ENCODE data around the gene ST6GALNAC1. TPM values are rescaled to one million over a fixed set of nuclear protein-coding genes. Genes with fewer than 3 reads are reported as not detected.

Gene ST6GALNAC1
- total and polyA plus RNA-seq, 8 donors: 2.1 to 46.0 (median 3.4) TPM

DNA sequence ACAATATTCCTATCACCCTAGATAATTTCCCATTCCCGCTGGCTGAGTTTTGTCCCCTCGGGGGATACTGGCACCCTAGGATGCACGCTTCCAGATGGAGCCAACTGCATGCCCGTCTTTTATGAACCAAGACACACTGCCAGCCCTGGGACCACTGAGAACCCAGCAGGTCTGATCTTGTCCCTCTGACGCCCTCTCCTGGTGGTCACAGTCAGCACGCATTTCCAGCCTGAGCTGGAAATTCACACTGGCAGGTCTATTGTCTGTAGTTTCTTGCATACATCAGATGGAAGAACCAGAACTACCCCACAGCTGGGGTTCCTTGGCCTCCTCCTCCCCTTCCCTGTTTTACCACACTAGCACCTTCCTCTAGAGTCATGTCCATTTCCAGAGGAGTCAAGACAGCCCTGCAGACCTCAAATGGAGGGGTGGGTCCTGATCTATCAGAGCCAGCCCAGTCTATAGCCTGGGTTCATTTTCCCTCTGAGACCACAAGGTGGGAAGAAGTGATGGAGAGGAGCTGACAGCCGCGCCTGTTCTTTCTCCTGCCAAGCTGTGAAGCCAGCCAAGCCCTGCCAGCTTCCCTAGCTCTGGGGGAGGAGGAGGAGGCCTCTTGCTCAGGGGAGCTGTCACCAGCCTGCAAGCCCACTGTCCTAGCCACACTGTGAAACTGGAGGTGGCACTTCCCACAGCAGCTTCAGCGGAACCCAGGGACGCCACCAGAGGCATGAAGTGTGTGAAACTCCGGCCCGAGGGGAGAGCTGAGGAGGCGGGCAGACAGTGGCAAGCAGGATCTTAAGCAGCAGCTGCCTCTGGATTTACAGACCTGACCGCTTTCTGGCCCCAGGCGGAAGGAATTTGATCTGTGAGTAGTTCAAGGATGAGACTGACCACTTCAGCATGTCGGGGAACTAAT, 37.9 kb upstream of the ST6GALNAC1 start:
- Histone ChIP-seq H3K27ac (no peak overlapping the region), H3K4me3 (no peak overlapping the region), H3K9me3 (no peaks in the 10 kb centered on the region), H3K4me1 (peaks cover 0 to 7% of the 10 kb centered on the region in 2 donors), H3K27me3 (no peaks in the 10 kb centered on the region), H3K36me3 (peaks cover 0 to 15% of the 10 kb centered on the region in 2 donors)
- peak in 3 of 4 donors; percentile 52 to 75 (median 68) for DNase-seq
- intact Hi-C loops (cut with DNase I): no loop called here
- ATAC-seq: peak; percentile 81
- TF ChIP-seq, protein P1, sequence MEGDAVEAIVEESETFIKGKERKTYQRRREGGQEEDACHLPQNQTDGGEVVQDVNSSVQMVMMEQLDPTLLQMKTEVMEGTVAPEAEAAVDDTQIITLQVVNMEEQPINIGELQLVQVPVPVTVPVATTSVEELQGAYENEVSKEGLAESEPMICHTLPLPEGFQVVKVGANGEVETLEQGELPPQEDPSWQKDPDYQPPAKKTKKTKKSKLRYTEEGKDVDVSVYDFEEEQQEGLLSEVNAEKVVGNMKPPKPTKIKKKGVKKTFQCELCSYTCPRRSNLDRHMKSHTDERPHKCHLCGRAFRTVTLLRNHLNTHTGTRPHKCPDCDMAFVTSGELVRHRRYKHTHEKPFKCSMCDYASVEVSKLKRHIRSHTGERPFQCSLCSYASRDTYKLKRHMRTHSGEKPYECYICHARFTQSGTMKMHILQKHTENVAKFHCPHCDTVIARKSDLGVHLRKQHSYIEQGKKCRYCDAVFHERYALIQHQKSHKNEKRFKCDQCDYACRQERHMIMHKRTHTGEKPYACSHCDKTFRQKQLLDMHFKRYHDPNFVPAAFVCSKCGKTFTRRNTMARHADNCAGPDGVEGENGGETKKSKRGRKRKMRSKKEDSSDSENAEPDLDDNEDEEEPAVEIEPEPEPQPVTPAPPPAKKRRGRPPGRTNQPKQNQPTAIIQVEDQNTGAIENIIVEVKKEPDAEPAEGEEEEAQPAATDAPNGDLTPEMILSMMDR (IDR thresholded peaks at IDR 0.05): peak; percentile 57 to 76

DNA sequence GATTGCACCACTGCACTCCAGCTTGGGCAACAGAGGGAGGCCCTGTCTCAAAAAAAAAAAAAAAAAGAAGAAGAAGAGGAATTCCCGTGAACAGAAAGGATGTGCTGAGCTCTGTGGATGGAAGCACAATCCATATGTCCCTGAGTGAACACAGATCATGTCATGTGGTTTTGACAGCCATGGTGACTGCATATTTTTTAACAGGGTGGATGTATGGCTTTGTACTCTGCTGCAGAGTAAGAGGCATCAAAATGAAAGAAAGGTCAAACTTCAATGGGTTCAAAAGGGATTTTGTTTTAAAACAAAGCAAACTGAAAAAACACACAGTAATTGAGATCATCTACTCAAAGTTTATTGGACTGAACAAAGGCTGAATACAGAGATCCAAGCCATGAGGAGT, 35.7 kb upstream of the ST6GALNAC1 start:
- H3K9me3 ChIP-seq: no peaks in the 10 kb centered on the region
- H3K4me1 ChIP-seq: peaks cover 0 to 7% of the 10 kb centered on the region in 2 donors
- H3K4me3 ChIP-seq: no peak overlapping the region
- no peak overlapping the region for H3K27ac ChIP-seq
- H3K36me3 ChIP-seq: peaks cover 0 to 15% of the 10 kb centered on the region in 2 donors
- H3K27me3 ChIP-seq: no peaks in the 10 kb centered on the region
- intact Hi-C loops (cut with DNase I): no loop called here
- ATAC-seq: no peak
- TF ChIP-seq, protein P1 (IDR thresholded peaks at IDR 0.05): no peak
- no peak for DNase-seq

DNA sequence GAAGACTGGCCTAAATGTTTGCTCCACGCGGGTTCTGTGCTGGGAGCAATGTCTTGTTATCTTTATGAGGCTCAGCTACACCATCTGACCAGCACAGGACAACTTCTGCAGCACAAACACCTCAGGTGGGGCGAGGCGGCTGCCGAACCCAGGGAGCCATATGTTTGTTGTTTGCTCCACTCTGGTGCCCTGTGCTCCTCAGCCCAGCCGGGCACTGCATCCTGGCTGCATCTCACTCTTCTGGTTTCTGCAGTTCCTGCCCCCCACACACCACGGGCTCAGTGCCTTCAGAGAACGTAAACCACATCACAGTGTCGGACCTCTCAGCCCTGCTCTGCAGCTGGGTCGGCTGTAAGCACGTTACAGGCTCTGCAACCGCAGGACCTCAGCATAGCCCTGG, 34.8 kb upstream of the ST6GALNAC1 start:
- intact Hi-C loops (cut with DNase I): no loop called here
- no peaks in the 10 kb centered on the region for H3K27me3 ChIP-seq
- H3K4me1 ChIP-seq: peaks cover 0 to 7% of the 10 kb centered on the region in 2 donors
- H3K36me3 ChIP-seq: peaks cover 0 to 8% of the 10 kb centered on the region in 2 donors
- H3K27ac ChIP-seq: no peak overlapping the region
- H3K9me3 ChIP-seq: no peaks in the 10 kb centered on the region
- H3K4me3 ChIP-seq: no peak overlapping the region
- TF ChIP-seq, protein P1 (IDR thresholded peaks at IDR 0.05): no peak
- no peak for ATAC-seq
- DNase-seq: no peak

DNA sequence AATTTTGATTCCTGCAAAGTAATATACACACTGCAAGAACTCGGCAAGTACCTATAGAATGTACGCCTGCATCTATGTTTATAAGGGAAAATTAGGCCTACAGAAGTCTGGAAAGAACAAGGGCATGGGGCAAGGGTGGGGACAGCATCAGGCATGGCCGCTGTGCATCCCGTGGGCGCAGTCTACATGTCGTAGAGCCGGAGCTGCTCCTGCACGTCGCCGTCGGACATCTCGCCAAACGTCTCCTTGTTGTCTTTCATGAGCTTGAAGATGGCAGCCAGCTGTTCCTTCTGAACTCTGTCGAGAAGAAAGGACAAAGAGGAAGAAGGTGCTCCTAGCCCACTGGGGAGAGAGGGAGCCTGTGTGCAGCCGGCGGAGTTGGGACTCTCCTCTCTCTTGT, 33.8 kb upstream of the ST6GALNAC1 start:
- no peaks in the 10 kb centered on the region for H3K9me3 ChIP-seq
- intact Hi-C loops (cut with DNase I): no loop called here
- DNase-seq: no peak
- no peak for ATAC-seq
- H3K4me3 ChIP-seq: no peak overlapping the region
- peaks cover 3 to 11% of the 10 kb centered on the region in 2 donors for H3K4me1 ChIP-seq
- TF ChIP-seq, protein P1 (IDR thresholded peaks at IDR 0.05): no peak
- no peak overlapping the region for H3K27ac ChIP-seq
- H3K27me3 ChIP-seq: no peaks in the 10 kb centered on the region
- H3K36me3 ChIP-seq: peaks cover 0 to 1% of the 10 kb centered on the region in 2 donors

DNA sequence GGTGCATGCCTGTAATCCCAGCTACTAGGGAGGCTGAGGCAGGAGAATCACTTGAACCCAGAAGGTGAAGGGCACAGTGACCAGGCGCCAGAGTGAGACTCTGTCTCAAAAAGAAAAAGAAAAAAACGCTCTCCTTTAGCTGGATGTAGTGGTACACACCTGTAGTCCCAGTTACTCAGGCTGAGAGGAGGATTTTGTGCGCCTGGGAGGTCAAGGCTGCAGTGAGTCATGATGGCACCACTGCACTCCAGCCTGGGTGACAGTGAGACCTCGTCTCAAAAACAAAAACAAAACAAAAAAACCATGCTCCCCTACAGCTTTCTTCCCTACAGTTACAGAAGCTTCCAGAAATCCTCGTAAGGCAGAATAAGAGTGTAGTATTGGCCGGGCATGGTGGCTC, 33.1 kb upstream of the ST6GALNAC1 start:
- no peak overlapping the region for H3K27ac ChIP-seq
- peaks cover 6 to 11% of the 10 kb centered on the region in 2 donors for H3K4me1 ChIP-seq
- intact Hi-C loops (cut with DNase I): no loop called here
- H3K9me3 ChIP-seq: no peaks in the 10 kb centered on the region
- H3K4me3 ChIP-seq: no peak overlapping the region
- TF ChIP-seq, protein P1 (IDR thresholded peaks at IDR 0.05): no peak
- DNase-seq (no peak), ATAC-seq (no peak)
- no peaks in the 10 kb centered on the region for H3K36me3 ChIP-seq
- H3K27me3 ChIP-seq: no peaks in the 10 kb centered on the region
